ENCODE measurements around the gene STMND1.

STMND1 gene

DNA sequence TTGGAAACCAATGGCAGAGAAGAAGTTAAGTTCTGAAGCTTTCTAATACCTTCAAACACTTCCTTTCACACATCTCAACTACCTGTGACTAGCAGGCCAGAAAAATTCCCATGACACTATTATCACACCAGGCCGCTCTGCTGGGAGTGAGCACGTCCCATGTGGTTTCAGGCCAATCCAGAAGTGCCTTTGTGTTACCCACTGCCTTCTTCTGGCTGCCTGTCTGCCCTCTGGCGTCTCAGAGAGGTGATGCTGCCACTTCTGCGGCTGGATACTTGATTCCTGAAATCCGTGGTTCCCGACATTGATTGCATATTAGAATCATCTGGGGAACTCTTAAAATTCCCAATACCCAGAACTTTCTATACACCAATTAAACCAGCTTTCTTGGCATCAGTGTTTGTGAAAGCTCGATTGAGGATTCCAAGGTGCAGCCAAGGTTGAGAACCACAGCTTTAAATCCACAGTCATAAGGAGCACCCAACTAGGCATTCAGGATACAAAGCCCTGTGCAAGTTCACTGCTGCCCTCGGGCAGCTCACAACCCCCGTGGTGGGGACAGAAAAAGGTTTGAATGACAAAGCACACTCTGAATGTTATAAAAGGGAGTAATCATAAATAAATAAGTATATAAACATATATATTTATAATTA is 65.6 kb downstream of the STMND1 start:
- DNase-seq: no peak

DNA sequence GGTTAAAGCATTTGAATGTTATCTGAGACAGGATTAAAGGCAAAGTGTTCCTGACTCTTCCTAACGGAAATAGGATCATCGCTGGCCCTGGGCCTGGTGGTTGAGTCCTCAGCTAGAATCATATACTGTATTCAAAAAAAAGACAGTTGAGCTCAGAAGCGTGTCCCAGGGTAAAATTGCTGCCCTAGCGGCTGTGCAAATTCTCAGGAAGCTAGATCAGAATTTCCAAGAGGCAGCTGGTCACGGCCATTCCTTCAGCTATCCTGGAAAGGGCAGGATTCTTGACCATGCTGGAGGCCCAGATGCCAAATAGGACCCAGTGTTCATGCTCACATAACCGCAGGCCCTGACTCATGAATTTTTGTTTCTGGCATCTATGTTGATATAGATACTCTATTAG is 67.4 kb downstream of the STMND1 start:
- DNase-seq: no peak

DNA sequence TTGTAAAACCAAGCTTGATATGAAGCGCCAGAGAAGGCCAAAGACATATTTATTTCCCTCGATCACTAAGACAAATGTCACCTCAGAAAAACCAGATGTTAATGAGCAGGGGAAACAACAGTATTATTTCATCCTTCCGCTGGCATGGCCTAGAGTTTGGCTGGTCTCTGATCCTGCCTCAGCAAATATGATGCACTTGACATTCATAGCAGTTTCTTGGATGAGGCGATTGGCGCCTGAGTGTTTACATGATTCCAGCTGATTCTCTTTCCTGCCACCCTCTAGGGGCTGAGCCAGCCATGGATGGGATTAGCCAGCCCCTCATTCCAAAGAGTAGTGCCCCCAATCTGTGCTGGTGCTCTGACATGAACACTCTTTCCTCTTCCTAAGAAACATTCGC is 67.9 kb downstream of the STMND1 start:
- no peak for DNase-seq

DNA sequence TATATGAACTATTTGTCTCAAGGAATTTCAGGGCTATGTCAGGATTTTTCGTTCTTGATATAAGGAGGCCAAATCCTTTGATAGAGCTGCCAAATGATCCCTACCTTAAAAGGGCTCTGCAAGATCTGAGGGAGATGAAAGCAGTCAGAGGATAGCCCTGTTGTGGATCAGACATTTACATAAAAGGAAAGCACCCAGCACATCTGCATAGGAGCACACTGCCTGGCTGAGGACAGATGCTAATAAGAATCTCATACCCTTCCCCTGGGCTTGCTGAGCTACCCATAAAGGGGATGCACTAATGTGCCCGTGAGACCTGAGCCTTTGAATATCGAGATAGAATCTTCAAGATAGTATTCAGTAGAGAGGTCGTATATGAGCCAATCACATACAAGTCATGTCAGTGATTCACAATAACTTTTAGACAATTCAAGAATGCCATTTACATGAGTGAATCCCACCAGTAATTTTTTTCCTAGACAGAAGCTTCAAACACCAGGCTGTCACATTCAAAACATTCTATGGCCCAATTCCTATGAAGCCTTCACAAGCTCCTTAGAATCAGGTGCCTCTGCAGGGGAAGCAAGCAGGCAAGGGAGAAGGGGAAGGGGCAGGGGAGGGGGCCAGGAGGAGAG is 71.1 kb downstream of the STMND1 start:
- no peak for DNase-seq

DNA sequence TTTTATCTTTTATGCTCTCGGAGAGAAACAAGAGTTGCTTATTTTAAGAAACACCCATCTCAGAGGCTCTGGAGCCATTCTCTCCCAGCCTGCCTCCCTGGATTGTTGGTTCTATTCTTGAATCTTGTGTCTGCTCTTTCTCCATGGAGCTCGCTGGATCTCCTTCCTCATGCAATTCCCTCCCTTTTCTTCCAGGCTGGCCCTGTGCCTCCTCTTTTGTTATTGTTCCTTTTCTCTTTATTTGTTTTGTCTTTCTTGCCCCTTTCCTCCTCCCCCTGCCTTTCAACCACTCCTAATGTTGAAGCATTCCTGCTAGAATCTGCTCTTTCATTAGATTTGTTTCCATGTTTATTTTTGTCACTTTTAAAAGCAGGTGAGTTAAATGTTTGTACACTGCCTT is 76.5 kb downstream of the STMND1 start:
- DNase-seq: no peak

DNA sequence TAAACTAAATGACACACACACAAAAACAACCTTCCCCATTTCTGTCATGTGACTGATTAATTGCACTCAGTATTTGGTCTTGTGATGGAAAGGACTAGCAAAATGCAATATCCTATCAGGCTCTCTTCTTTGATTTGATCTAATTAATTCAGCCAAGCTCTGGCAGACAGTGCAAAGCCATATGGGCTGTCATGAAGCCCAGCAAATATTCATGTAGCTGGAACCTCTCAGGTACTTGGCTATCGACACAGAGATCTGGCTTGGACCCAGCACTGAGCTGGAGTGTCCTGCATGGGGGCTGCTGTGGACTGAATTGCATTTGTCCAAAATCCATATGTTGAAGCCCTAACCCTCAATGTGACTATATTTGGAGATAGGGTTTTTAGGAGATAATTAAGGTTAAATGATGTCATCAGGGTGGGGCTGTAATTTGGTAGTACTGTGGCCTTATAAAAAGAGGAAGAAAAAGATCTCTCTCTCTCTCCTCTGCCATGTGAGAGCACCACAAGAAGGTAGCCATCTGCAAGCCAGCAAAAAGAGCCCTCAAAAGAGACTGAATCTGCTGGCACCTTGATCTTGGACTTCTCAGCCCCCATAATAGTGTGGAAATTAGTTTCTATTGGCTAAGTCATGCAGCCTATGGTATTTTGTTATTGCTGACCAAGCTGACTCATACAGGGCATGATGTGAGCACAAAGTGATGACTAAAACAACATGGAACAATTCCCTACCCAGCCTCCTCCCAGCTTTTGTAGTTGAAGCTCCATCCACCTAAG is 77.1 kb downstream of the STMND1 start:
- DNase-seq: no peak

DNA sequence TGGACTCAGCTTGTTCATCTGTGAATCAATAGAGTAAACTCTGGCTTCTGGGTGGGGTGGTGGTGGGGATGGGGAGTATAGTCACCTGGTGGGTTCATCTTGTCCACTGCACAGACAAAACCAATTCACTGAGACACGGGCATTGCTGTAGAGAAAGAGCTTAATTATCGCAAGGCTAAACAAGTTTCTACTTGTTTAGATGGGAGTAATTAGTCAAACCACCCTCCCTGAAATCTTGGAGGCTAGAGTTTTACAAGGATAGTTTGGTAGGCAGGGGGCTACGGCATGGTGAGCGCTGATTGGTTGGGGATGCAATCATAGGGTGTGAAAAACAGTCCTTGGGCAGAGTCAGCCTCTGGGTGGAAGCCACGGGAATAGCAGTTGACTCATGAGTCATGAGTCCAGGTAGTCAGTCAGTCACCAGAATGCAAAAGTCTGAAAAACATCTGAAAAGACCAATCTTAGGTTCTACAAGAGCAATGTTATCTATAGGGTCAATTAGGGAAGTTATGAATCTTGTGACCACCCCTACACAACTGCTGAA is 77.8 kb downstream of the STMND1 start:
- DNase-seq: no peak
